Measurements from ENCODE around the gene RBM22.
"Not testable (repeated sequence)": the region's sequence is repeated elsewhere in the genome, so short reads cannot be mapped to it uniquely, and the experiment has no call there.

The RBM22 gene

DNA sequence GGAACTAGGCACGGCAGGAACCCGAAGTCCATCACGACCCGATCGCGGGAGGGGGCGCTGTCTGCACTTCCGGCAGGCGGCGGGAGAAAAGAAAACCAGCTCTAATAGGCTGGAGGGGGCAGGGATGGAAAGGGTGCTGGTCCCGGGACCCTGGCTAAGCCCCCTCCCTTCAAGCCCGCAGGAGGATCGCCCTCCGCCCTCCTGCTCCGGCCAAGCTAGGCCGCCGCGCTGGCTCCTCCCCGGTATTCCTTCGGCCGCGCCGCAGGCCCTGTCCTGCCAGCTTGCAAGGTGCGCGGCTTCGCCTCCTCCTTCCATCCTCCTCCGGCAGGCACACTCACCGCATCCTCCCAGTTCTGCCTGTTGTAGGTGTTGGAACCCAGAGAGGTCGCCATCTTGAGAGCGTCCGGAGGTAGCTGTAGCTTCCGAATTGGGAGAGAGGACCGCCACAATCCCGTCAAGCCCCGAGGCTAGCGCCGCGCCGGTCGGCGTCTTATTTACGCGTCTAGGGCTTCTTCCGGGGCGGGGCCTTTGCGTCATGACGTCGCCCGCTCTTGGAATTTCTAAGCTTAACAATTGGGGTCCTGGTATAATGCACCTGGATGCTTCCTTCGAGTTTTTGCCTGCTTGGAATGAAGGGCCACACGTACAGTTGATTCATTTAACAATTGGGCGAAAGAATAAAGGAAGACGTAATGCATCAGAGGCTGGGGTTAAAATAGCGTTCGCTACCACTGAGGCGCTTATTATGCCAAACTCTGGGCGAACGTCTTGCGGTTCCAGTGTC, at the start of gene RBM22:
TSS of gene RBM22 (minus strand) at position 469 of the 784 bp plus-strand sequence. CDS start at position 392, 77 bp downstream.
- peak; percentile 92 for DNase-seq (ENCODE audit: low spot score)

DNA sequence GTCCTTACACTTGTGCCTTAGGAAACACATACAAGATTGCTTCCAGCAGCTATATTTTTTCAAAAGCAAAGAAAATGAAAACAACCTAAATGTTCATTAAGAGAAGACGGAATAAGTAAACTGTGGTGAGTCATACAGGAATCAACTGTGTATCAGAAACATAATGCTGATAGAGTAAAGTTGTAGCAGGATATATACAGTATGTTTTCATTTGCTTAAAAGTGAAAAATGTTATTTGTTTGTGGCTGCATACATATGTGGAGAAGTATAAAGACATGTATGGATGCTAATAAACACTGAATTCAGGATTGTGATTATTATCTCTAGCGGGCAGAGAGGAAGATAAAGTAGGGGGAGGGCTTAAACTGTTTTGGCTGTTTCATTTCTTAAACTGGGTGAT, 49.6 kb upstream of the RBM22 start:
- no peak for DNase-seq (ENCODE audit: low spot score)

DNA sequence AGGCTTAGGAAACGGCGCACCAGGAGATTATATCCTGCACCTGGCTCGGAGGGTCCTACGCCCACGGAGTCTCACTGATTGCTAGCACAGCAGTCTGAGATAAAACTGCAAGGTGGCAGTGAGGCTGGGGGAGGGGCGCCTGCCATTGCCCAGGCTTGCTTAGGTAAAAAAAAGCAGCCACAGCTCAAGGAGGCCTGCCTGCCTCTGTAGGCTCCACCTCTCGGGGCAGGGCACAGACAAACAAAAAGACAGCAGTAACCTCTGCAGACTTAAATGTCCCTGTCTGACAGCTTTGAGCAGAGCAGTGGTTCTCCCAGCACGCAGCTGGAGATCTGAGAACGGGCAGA, 42.3 kb upstream of the RBM22 start:
- not testable (repeated sequence) for DNase-seq (ENCODE audit: low spot score)

DNA sequence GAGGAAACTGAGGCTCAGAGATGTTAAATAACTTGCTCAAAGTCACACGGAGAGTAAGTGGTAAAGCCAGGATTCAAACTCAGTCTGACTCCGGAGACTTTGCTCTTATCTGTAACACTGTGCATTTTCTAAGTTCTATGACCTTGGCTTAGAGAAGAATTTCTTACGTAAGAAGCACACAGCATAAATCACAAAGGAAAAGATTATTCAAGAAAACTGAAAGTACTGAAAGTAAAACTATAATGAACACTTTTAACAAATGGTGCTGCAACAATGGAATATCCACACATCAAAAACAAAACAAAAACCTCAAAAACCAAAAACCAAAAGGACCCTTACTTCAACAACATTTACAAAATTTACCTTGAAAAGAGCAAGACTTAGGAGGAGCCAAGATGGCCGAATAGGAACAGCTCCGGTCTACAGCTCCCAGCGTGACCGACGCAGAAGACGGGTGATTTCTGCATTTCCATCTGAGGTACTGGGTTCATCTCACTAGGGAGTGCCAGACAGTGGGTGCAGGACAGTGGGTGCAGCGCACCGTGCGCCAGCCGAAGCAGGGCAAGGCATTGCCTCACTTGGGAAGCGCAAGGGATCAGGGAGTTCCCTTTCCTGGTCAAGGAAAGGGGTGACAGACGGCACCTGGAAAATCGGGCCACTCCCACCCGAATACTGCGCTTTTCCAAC, 41.7 kb upstream of the RBM22 start:
- not testable (repeated sequence) for DNase-seq (ENCODE audit: low spot score)

DNA sequence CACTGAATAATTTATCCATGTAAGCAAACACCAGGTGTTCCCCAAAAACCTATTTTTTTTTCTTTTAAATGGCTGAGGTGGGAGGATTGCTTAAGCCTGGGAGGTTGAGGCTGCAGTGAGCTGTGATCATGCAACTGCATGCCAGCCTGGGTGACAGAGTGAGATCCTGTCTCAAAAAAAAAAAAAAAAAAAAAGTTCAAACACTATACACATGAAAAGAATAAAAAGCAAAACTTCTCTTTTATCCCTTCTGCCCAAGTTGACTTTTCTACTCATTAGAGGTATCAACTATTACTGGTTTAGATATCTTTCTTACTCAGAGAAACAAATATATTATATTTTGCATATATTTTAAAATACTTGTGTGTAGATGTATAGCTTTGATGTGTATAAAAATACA, 40.1 kb upstream of the RBM22 start:
- DNase-seq (ENCODE audit: low spot score), result no peak

DNA sequence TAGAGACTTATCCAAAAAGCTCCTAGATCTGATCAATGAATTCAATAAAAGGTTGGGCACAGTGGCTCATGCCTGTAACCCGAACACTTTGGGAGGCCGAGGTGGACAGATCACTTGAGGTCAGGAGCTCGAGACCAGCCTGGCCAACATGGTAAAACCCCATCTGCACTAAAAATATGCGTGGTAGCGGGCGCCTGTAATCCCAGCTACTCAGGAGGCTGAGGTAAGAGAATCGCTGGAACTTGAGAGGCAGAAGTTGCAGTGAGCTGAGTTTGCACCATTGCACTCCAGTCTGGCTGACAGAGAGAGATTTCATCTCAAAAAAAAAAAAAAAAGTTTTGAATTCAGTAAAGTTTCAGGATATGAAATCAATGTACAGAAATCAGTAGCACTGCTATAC, 38.0 kb upstream of the RBM22 start:
- no peak for DNase-seq (ENCODE audit: low spot score)

DNA sequence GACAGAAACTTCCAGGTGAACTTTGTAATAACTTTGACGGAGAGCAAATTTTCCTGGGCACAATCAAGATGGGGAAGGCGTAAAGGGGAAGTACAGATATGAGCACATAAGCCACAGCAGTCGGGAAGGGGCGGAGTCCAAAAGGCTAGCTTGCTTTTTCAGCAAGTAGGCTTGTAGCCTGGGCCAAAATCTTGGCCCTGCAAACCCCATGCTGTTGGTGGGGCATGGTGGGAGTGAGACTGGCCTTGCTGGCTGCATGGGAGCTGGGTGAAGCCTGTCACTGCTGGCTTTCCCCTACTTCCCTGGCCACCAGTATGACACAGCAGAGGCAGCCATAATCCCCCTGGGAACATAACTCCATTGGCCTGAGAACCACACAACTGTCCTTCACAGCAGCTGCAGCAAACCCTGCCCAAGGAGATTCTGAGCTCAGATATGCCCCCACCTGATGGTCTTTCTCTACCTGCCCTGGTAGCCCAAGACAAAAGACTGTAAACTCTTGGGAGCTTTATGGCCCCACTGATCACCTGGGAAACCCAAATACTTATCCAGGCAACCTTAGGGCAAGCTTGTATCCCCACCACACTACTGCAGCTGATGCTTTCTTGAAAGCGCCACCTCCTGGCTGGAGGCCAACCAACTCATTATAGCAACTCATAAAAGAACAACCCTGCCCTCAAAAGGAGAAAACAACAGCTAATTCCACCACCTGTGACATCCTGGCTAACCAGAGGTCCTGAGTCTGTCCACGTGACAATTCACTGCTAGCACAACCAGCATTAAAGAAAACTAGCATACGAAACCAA, 33.9 kb upstream of the RBM22 start:
- DNase-seq (ENCODE audit: low spot score), result no peak

DNA sequence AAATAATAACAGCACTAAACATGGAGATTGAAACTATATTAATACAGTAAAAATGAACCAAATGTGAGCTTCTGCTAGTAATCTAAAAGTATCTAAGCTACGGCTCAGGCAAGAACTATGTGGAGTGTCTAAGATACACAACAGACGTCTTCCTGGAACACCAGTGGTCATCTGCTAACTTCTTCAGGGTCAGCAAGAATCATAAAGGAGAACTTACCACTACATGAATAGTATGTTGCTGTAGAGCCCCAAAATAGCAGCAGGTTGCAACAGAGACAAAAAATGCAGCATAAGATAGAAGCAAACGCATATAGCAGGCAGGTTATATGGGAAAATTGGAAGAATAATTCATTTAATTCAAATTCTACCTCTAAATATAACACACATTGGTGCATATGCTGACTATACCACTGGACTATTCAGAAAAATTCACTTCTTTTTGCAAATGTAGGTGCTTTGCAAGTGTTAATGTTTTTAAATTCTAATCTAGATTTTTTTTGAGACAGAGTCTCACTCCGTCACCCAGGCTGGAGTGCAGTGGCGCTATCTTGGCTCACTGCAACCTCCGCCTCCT, 30.9 kb upstream of the RBM22 start:
- DNase-seq (ENCODE audit: low spot score), result no peak

DNA sequence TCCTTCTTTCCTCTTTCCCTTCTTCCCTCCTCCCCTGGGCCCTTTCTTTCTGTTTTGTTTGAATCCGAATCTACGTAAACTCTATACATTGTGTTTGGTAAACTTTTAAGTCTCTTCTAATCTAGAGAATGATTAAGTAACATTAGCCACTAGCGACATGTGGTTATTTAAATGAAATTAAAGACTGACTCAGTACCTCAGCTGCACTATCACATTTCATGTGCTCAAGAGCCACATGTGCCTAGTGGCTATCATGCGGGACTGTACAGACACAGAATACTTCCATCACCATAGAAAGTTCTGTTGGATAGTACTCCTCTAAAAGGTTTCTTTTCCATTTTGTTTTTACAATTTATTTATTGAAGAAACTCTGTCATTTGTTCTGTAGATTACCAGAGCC, 29.0 kb upstream of the RBM22 start:
- DNase-seq (ENCODE audit: low spot score), result no peak

DNA sequence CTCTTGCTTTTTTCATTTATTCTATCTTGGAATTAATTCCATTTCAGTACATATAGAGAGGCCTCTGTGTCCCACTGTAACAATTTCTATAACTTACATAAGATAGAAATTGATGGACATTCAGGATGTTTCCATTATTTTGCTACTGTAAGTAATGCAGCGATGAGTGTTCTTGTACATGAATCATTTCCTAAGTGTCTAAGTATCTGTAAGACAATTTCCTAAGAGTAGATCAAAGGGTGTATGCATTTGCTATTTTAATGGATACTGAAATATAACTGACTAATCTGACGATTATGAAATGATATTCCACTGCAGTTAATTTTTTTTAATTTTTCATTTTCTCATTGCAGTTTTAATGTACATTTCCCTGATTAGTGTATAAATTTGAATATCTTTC, 23.0 kb upstream of the RBM22 start:
- DNase-seq (ENCODE audit: low spot score), result peak; percentile 37

DNA sequence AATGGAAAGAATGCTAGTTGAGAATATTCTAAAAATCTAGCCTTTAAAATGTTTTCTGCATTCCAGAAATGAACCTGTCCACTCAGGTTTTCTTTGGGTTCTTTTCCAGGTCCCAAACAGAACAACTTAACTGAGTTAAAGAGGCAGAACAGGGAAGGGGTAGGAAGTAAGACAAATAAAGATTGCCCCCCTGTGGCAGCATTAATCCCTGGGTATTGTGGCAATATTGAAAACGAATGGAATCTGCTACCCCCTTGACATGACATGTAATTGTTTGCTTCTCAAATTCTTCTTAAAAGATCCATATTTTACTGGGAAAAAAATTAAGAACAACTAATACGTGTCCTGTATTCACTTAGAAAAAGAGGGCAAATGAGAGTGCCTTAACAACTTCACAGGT, 9.3 kb upstream of the RBM22 start:
- peak; percentile 12 for DNase-seq (ENCODE audit: low spot score)

DNA sequence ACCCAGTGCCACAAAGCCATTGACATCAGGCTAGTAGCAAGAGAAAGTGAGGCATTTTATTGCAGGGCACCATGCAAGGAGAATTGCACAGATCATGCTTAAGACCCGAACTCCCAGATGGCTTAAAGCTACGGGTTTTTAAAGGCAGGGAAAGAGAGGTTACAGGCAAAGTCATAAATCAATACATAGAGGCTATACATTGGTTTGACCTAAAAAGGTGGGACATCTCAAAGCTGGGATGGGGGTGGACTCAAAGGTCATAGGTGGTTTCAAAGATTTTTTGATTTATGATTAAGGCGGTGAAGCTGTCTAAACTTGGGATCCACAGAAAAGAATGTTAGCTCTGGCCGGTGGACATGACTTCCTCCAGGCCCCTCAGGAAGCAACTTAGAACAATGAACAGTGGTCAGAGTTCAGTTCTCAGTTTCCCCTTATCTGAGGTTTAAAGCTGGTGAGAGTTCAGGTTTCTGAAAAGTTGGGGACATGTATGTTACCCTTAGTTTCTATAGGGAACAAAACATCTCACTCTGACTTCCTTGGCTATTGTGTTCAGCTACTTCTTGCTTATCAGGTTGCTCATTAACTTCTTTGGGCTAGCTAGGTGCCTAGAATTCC, 6.0 kb upstream of the RBM22 start:
- DNase-seq (ENCODE audit: low spot score), result no peak

DNA sequence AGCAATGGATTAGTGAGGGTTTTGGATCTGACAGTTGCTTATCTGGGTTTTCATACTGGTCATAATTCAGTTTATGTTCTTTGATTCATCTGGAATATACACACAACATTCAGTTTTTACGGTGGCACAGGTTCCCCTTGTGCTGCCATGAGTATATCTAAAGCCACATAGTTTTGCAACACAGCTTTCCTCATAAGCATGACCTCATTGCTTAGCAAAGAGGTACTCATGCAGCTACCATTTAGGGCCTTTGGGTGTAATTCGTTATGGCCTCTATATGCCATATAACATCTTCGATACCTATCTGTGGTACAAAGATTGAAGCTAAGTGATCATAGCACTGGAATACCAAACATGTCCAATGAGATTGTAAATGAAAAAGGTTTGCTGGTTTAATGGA, 2.9 kb upstream of the RBM22 start:
- peak; percentile 36 for DNase-seq (ENCODE audit: low spot score)

DNA sequence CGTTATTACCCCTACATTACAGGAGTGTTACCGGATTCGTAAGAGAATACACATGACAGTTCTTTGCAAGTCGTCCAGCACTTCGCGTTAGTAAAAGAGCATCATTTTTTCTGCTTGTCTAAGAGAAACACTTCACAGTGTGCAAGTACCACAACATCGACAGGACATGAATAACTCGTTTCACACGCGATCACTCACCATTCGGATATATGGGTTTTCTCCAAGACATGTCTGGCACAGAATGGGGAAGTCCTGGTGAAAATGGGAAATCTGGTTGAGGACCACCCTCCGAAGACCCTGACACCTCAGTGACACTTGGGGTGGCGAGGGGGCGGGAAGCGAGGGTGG, 642 bp downstream of the RBM22 start:
- peak; percentile 41 for DNase-seq (ENCODE audit: low spot score)

DNA sequence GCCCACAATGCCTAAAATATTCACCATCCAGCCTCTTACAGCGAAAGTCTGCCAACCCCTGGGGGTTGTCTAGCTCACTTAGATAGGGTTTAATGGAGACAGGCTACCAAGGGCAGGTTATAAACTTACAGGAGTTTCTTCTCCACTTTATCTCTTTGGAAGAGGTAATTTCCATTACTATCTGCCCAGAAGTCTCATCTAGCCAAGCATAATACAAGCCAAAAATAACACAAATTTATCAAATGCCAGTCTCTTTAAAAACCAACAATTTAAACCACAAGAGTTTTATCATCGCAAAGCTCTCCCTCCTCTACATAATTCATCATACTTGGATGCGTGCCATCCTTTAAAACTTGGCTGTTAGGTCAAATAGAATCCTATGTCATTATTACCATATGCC, 6.2 kb downstream of the RBM22 start:
- no peak for DNase-seq (ENCODE audit: low spot score)

DNA sequence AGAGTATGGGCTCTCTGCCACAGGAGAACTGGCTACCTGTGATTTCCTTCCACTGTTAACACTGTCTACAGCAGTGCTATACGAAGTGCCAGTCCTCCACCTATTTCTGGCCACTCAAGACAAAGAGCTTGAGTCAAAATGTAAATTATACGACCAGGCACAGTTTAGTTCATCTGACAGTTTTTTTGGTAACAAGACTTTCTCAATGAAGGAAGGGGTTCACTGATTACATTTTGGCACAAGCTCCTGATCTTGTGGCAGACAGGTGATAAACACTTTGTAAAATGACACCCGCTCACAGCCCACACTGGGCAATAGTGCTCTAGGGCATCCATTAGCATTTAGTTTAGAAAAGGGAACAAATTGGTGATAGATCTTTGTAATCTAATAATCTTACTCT, 8.6 kb downstream of the RBM22 start:
- no peak for DNase-seq (ENCODE audit: low spot score)

DNA sequence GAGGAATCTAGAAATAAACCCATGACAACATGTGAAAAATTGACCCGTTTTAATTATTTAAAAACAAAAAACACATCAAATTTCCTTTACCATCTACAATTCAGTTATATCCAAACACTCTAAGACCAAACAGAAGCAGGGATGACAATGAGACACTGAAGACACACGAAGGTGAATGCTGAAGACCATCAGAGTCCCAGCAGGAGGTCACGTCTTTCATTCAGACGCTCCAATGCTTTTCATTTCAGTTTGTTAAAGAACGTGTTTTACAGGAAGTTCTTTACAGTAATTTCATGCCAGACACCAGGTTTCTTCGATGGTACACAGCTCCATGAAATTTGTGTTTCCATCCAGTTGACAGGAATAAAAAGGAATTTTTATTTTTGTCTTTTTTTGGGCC, 10.1 kb downstream of the RBM22 start:
- no peak for DNase-seq (ENCODE audit: low spot score)

DNA sequence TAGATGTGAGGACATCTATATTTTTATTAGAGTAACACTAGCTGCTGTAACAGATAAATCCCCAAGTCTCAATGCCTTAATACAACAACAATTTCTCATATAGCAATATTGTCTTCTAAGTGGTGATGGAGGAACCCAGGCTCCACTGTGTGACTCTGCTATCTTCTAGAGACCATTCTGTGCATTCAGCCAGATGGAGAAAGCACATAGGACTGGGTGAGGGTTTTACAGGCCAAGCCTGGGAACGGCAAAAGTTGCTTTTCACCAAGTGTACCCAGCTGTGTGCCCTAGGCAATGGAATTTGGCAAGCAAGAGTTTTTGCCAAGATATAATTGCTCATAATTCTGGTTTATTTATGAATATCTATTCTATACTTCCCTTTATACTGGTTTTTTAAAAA, 11.7 kb downstream of the RBM22 start:
- no peak for DNase-seq (ENCODE audit: low spot score)

DNA sequence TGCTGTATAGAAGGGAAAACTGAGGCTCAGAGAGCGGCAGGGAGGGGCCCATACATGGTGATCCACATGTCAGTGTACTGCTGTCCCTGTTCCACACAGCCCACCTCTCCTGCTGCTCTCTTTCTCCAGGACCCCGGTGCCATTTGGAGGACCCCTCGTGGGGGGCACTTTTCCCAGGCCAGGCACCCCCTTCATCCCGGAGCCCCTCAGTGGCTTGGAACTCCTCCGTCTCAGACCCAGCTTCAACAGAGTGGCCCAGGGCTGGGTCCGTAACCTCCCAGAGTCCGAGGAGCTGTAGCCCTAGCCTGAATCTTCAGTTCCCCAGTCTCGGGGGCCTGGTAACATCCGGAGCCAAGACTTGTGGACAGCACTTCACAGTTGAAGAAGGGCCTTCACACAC, 24.3 kb downstream of the RBM22 start:
- DNase-seq (ENCODE audit: low spot score), result no peak

DNA sequence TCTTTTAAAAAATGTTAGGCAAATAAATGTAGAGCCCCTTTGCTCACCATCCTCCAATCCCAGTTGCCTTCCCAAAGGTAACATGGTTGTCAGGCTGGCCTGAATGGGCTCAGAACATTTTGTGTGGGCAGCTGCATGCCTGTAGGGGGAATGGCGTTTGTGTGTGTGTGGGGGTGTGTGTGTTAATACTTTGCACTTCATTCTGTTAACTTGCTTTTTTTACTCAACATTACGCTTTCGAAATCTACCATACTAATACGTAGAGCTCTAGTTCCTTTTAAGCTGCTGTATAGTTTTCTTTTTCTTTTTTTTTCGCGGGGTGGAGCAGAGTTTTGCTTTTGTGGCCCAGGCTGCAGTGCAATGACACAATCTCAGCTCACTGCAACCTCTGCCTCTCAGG, 25.8 kb downstream of the RBM22 start:
- DNase-seq (ENCODE audit: low spot score), result no peak

DNA sequence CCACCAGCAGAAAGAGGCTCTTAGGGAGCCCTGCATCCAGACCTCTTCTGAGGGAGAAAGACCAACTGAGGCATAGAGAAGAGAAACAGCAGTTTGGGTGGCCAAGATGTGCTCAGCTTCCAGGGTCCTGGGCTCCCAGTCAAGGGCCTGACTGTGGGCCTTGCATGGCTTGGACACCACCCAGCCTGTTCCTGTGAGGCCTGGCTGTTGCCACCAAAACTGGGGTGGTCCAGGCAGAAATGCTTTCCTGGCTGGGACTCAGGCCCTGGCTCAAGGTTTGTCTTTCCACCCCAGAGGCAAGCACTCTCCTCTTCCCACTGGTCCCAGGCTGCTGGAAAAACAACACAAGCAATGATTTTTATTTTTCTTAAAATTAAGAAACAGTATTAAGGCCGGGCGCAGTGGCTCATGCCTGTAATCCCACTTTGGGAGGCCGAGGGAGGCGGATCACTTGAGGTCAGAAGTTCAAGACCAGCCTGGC, 26.5 kb downstream of the RBM22 start:
- no peak for DNase-seq (ENCODE audit: low spot score)

DNA sequence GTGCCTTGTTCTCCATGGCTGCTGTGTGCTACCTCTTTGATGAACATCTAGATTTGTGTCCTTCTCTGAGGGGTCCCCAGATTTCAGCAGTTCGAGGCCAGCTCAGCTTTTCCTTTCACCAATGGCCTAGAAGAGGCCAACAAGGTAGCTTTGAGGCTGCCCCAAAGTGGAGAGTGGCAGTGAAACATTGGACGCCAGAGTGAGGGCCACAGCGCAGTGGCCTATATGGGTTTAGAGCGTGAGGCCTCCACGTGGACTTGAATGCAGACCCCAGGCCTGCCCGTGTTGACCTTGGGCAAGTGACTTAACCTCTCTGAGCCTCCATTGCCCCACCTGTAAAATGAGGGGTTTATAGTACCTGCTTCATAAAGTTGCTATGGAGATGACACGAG, 28.0 kb downstream of the RBM22 start:
- DNase-seq (ENCODE audit: low spot score), result no peak

Data from RKO (cell line).